ENCODE data around the gene SOX15.
"Not testable (repeated sequence)": the region's sequence is repeated elsewhere in the genome, so short reads cannot be mapped to it uniquely, and the experiment has no call there.

The SOX15 gene

GRCh38 chr17:7610641-7611040, 20.7 kb upstream of the SOX15 start:
- no peak for DNase-seq (ENCODE audit: low read depth in 3 of 3)

GRCh38 chr17:7606280-7606679, 16.4 kb upstream of the SOX15 start:
- no peak for DNase-seq (ENCODE audit: low read depth in 3 of 3)

- not testable (repeated sequence) for DNase-seq (ENCODE audit: low read depth in 3 of 3)
These were observed 7.7 kb upstream of the SOX15 start for GRCh38 chr17:7597561-7597960.

GRCh38 chr17:7593296-7593695, 3.4 kb upstream of the SOX15 start:
- DNase-seq (ENCODE audit: low read depth in 3 of 3) = no peak

DNA sequence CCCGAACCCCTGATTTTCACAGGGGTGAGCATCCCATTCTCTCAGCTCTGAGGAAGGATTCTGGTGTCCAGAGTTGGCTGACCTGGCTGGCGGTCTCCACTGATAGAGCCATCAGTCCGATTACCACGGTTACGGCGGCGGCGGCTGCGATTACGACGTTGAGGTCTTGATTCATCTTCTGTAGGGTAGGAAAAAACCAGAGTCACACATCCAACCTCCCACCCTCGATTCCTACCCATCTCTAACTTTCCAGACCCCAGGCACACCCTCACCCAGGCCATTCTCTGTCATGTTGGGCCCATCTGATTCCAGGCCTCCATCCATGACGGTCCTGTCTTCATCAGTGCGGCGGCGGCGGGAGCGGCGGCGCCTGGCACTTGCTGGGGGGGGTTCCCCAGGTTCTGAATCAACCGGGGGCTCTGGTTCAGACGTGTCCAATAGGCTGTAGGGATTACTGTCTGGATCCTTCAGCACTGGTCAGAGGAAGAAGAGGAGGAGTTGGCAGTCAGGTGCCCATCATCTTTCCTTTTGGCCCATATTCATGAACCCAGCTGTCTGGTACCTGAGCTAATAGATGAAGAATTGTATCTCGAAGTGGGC, 2.6 kb upstream of the SOX15 start:
- DNase-seq (ENCODE audit: low read depth in 3 of 3) = no peak

DNA sequence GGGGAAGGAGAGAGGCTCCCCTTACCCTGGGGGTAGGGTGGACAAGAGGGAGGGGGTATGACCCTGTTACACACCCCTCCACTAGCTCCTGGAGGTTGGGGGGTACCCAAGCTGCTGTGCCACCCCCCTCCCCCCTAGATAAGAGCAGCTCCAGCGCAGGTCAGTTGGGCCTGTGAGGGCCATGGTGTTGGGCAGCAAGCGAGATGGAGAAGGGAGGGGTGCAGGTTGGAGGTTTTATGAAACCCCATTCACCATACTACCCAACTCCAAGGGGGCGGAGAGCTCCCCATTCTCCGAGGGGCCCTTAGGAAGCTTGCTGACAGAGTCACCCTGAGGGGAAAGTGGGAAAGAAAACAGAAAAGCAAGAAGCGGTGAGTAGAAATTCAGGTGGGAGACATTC, 1.7 kb upstream of the SOX15 start:
- no peak for DNase-seq (ENCODE audit: low read depth in 3 of 3)

GRCh38 chr17:7590743-7591142, 849 bp upstream of the SOX15 start:
- no peak for DNase-seq (ENCODE audit: low read depth in 3 of 3)

GRCh38 chr17:7589204-7589868, 558 bp downstream of the SOX15 start:
- peak in 2 of 3 experiments; percentile 35 to 62 for DNase-seq (ENCODE audit: low read depth in 3 of 3)

- no peak for DNase-seq (ENCODE audit: low read depth in 3 of 3)
These were observed 1.2 kb downstream of the SOX15 start for GRCh38 chr17:7588553-7589203.

- DNase-seq (ENCODE audit: low read depth in 3 of 3) = no peak
These were observed 2.3 kb downstream of the SOX15 start for GRCh38 chr17:7587420-7588151.

GRCh38 chr17:7586673-7587419, 3.0 kb downstream of the SOX15 start:
- DNase-seq (ENCODE audit: low read depth in 3 of 3) = no peak

- peak; percentile 89 to 95 (median 90) for DNase-seq (ENCODE audit: low read depth in 3 of 3)
These were observed 6.4 kb downstream of the SOX15 start, which contains the start of gene MPDU1 for GRCh38 chr17:7583253-7584109. Gene MPDU1 (plus strand): TSS chr17:7583852. CDS start chr17:7583863, 11 bp downstream.

DNA sequence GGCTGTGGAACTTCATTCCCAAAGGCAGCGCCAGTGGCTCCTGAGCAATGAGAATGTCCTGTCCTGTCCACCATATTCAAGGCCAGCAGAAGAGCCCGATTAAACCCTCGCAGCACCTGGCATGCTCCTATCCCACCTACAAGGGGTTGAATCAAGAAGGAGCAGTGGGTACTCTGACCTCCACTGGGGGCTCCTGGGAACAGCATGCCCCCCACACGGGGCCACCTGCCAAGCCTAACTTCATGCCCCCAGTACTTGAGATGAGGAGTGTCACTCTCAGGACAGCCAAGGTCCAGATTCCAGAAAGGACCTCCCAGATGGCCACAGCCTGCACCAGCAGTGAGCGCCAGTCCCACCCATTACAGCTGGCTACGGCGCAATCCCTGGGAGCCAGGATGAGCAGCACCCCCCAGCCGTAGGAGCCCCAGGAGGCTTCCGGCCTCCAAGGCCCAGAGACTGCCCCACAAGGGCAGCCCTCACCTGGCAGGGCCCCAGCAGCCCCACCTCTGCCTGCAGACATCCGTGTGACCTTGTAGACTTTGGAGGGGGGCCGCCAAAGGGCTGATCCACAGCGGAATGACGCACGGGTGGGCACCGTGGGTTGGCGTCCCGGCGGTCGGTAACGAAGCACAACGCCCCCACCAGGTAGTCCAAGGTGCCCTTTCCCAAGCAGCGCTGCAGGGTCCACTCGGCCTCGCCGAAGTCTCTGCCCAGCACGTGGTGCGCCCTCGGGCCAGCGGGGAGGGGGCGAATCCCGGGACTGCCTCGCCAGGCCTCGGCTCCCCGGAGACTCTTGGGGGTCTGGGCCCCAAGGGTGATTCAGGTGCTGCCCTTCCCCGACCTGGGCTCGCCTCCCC, 7.3 kb downstream of the SOX15 start:
- DNase-seq (ENCODE audit: low read depth in 3 of 3) = no peak

GRCh38 chr17:7580604-7581575, 9.0 kb downstream of the SOX15 start:
- no peak for DNase-seq (ENCODE audit: low read depth in 3 of 3)

- DNase-seq (ENCODE audit: low read depth in 3 of 3) = peak in 1 of 3 experiments; percentile 57
These were observed 9.9 kb downstream of the SOX15 start for GRCh38 chr17:7579834-7580603.

DNA sequence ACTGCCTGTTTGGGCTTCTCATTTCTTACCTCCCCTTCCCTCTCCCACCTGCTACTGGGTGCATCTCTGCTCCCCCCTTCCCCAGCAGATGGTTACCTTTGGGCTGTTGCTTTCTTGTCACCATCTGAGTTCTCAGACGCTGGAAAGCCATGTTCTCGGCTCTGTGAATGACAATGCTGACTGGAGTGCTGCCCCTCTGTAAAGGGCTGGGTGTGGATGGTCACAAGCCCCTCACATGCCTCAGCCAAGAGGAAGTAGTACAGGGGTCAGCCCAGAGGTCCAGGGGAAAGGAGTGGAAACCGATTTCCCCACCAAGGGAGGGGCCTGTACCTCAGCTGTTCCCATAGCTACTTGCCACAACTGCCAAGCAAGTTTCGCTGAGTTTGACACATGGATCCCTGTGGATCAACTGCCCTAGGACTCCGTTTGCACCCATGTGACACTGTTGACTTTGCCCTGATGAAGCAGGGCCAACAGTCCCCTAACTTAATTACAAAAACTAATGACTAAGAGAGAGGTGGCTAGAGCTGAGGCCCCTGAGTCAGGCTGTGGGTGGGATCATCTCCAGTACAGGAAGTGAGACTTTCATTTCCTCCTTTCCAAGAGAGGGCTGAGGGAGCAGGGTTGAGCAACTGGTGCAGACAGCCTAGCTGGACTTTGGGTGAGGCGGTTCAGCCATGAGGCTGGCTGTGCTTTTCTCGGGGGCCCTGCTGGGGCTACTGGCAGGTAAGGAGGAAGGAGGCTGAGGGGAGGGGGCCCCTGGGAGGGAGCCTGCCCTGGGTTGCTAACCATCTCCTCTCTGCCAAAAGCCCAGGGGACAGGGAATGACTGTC, 10.7 kb downstream of the SOX15 start, which contains the start of gene CD68:
Gene CD68 (plus strand): TSS at position 638 of the 833 bp plus-strand sequence. CDS start 40 bp downstream, at position 678.
- DNase-seq (ENCODE audit: low read depth in 3 of 3) = peak; percentile 61 to 76 (median 62)
